ENCODE measurements around the gene TSPYL1. TPM values are rescaled to one million over a fixed set of nuclear protein-coding genes. Genes with fewer than 3 reads are reported as not detected.

The TSPYL1 gene
- total RNA-seq, 1 donor from 2014 or later, result 101 TPM

DNA sequence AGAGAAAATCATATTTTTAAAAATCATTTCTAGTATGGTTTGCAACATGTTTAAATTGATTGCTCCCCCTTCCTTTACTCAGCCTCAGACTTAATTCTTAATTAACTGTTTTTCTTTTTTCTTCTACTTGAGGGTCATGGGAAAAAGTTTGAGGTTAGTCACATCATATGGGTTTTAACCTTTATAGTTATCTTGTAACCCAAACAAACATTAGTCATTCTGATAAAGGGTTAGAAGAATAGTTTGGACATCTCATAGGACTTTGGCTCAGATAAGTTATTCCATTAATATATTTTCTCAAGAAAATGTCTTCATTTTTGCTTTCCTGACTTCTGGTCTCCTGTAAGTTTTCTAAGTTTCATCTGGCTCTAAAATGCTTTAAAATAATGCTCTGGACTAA, 34.5 kb upstream of the TSPYL1 start:
- H3K27me3 Mint-ChIP-seq, result no peaks in the 10 kb centered on the region
- peaks cover 3% of the 10 kb centered on the region for H3K36me3 Mint-ChIP-seq (ENCODE audit: insufficient read depth)
- no peak overlapping the region for H3K27ac Mint-ChIP-seq
- no peak for DNase-seq (ENCODE audit: low spot score, unreplicated experiment)
- TF ChIP-seq, protein P1, sequence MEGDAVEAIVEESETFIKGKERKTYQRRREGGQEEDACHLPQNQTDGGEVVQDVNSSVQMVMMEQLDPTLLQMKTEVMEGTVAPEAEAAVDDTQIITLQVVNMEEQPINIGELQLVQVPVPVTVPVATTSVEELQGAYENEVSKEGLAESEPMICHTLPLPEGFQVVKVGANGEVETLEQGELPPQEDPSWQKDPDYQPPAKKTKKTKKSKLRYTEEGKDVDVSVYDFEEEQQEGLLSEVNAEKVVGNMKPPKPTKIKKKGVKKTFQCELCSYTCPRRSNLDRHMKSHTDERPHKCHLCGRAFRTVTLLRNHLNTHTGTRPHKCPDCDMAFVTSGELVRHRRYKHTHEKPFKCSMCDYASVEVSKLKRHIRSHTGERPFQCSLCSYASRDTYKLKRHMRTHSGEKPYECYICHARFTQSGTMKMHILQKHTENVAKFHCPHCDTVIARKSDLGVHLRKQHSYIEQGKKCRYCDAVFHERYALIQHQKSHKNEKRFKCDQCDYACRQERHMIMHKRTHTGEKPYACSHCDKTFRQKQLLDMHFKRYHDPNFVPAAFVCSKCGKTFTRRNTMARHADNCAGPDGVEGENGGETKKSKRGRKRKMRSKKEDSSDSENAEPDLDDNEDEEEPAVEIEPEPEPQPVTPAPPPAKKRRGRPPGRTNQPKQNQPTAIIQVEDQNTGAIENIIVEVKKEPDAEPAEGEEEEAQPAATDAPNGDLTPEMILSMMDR (IDR thresholded peaks at IDR 0.05; ENCODE audit: unreplicated experiment), result no peak
- H3K4me3 Mint-ChIP-seq (ENCODE audit: low read depth), result no peak overlapping the region
- H3K9me3 Mint-ChIP-seq (ENCODE audit: low read depth), result peaks cover 3% of the 10 kb centered on the region
- peaks cover 19% of the 10 kb centered on the region for H3K4me1 Mint-ChIP-seq (ENCODE audit: low read depth)

- no peaks in the 10 kb centered on the region for H3K27me3 Mint-ChIP-seq
- no peak for DNase-seq (ENCODE audit: low spot score, unreplicated experiment)
- H3K9me3 Mint-ChIP-seq (ENCODE audit: low read depth), result peaks cover 3% of the 10 kb centered on the region
- H3K36me3 Mint-ChIP-seq (ENCODE audit: insufficient read depth), result peaks cover 3% of the 10 kb centered on the region
- no peak overlapping the region for H3K27ac Mint-ChIP-seq
- peaks cover 19% of the 10 kb centered on the region for H3K4me1 Mint-ChIP-seq (ENCODE audit: low read depth)
- H3K4me3 Mint-ChIP-seq (ENCODE audit: low read depth), result no peak overlapping the region
- TF ChIP-seq, protein P1 (IDR thresholded peaks at IDR 0.05; ENCODE audit: unreplicated experiment), result no peak
Observed at GRCh38 chr6:116313101-116313776, 33.5 kb upstream of the TSPYL1 start.

GRCh38 chr6:116309657-116310056, 29.9 kb upstream of the TSPYL1 start:
- TF ChIP-seq, protein P1 (IDR thresholded peaks at IDR 0.05; ENCODE audit: unreplicated experiment), result no peak
- DNase-seq (ENCODE audit: low spot score, unreplicated experiment), result no peak
- Mint-ChIP-seq H3K4me3 (ENCODE audit: low read depth) (no peak overlapping the region), H3K9me3 (ENCODE audit: low read depth) (peaks cover 3% of the 10 kb centered on the region), H3K27ac (no peak overlapping the region), H3K4me1 (ENCODE audit: low read depth) (peaks cover 26% of the 10 kb centered on the region), H3K36me3 (ENCODE audit: insufficient read depth) (peaks cover 3% of the 10 kb centered on the region), H3K27me3 (no peaks in the 10 kb centered on the region)

- H3K4me3 Mint-ChIP-seq (ENCODE audit: low read depth), result no peak overlapping the region
- no peak overlapping the region for H3K27ac Mint-ChIP-seq
- H3K27me3 Mint-ChIP-seq, result no peaks in the 10 kb centered on the region
- no peak for DNase-seq (ENCODE audit: low spot score, unreplicated experiment)
- peaks cover 20% of the 10 kb centered on the region for H3K4me1 Mint-ChIP-seq (ENCODE audit: low read depth)
- TF ChIP-seq, protein P1 (IDR thresholded peaks at IDR 0.05; ENCODE audit: unreplicated experiment), result no peak
- H3K9me3 Mint-ChIP-seq (ENCODE audit: low read depth), result peaks cover 3% of the 10 kb centered on the region
- peaks cover 3% of the 10 kb centered on the region for H3K36me3 Mint-ChIP-seq (ENCODE audit: insufficient read depth)
Observed at GRCh38 chr6:116309001-116309400, 29.3 kb upstream of the TSPYL1 start.

DNA sequence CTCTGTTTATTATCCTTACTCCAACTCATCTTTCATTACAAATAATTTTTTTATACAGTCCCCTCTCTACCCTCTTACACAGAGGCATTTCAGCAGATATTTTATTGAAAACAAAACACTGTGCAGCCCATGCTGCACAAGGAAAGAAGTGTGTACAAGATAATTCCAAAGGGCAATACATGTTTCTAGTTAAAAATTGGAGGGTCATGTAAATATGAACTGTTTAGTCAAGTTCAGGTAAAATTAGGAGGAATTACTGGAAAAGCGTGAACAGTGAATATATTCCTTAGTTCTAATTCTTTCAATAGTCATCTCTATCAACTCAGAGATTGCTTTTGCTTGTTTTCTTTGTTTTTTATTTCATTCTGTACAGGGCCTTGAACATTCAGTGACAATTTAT, 27.9 kb upstream of the TSPYL1 start:
- no peak overlapping the region for H3K4me3 Mint-ChIP-seq (ENCODE audit: low read depth)
- no peak for DNase-seq (ENCODE audit: low spot score, unreplicated experiment)
- H3K27me3 Mint-ChIP-seq, result no peaks in the 10 kb centered on the region

More for the DNA sequence above, 27.9 kb upstream of the TSPYL1 start:
- Mint-ChIP-seq H3K9me3 (ENCODE audit: low read depth) (peaks cover 3% of the 10 kb centered on the region), H3K4me1 (ENCODE audit: low read depth) (peaks cover 12% of the 10 kb centered on the region), H3K36me3 (ENCODE audit: insufficient read depth) (peaks cover 3% of the 10 kb centered on the region), H3K27ac (no peak overlapping the region)
- TF ChIP-seq, protein P1 (IDR thresholded peaks at IDR 0.05; ENCODE audit: unreplicated experiment), result no peak
